Esophagus (tissue), 2 donors: Measurements from ENCODE around the gene PIP5K1C. TPM values are rescaled to one million over a fixed set of nuclear protein-coding genes. Genes with fewer than 3 reads are reported as not detected.

Source experiments
- H3K27ac ChIP-seq, 2 donors: one replicate each; pipeline ENCODE4 v1.5.1; 2013; ENCODE audit warnings: low read depth in 2 of 2, mild to moderate bottlenecking in 2 of 2, inconsistent platforms in 1 of 2, low read length in 1 of 2, moderate library complexity in 1 of 2
- H3K27me3 ChIP-seq, 2 donors: one replicate each; pipeline ENCODE4 v1.6.1; 2013; ENCODE audit warnings: low read length in 2 of 2, control low read depth in 1 of 2, mild to moderate bottlenecking in 1 of 2; ENCODE audit not compliant: insufficient read depth in 2 of 2, control insufficient read depth in 1 of 2
- H3K36me3 ChIP-seq, 2 donors: one replicate each; pipeline ENCODE4 v1.6.1; 2013; ENCODE audit warnings: low read length in 1 of 2; ENCODE audit not compliant: control insufficient read depth in 2 of 2, insufficient read depth in 2 of 2
- H3K4me1 ChIP-seq, 2 donors: one replicate each; pipeline ENCODE4 v1.6.1; 2013; ENCODE audit warnings: low read length in 1 of 2; ENCODE audit not compliant: control insufficient read depth in 2 of 2, insufficient read depth in 2 of 2
- H3K4me3 ChIP-seq, 2 donors: one replicate each; pipeline ENCODE4 v1.5.1; 2013; ENCODE audit warnings: low read length in 2 of 2, mild to moderate bottlenecking in 2 of 2, low read depth in 1 of 2, moderate library complexity in 1 of 2
- H3K9me3 ChIP-seq, 2 donors: one replicate each; pipeline ENCODE4 v1.6.1; 2013; ENCODE audit warnings: mild to moderate bottlenecking in 2 of 2, low read depth in 1 of 2, low read length in 1 of 2, moderate library complexity in 1 of 2; ENCODE audit not compliant: control insufficient read depth in 2 of 2, insufficient read depth in 1 of 2
- WGBS, 2 donors: extraction: QIAGEN DNeasy Blood & Tissue Kit; methylation state at CpG; one replicate each; pipeline ENCODE4 v1.1.7; 2013; 5-methylcytosine and 5-hydroxymethylcytosine counted together
- polyA plus RNA-seq, 2 donors: library from polyadenylated mRNA; stranded (reverse); fragments of 200-250 nt; gene quantifications; one replicate each; pipeline ENCODE4 v1.2.3, GENCODE V29; 2013
- donor health status: healthy with polysubstance abuse.
- donor health status: Bipolar disorder and iron deficiency.

The PIP5K1C gene
- polyA plus RNA-seq, 2 donors, result 10.4 to 18.1 TPM

DNA sequence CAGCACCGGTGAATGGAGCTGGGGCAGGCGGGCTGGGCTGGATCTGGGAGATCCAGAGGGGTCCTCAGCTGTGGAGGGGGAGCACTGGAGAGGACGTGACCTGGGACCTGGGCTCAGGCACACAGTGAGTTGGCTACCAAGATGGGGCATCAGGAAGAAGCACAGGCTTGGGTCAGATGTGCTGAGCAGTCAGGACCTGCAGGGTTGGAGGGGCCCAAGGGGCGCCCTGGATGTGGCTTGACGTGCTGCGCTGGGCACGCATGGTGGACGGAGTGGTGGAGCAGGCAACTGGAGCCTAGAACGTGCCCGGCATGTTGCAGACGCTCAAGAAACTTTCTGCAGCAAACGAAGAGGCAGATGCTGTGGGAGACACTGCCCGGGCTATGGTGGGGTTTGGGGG is 20.7 kb downstream of the PIP5K1C start:
- Histone ChIP-seq H3K4me3 (no peak overlapping the region), H3K4me1 (peaks cover 3 to 5% of the 10 kb centered on the region in 2 donors), H3K9me3 (peaks cover 0 to 5% of the 10 kb centered on the region in 2 donors), H3K27me3 (no peaks in the 10 kb centered on the region), H3K36me3 (peaks cover 0 to 12% of the 10 kb centered on the region in 2 donors), H3K27ac (no peak overlapping the region)
- WGBS, 2 donors, result 94 to 96% methylated on average over 13 of the region's 13 CpGs

DNA sequence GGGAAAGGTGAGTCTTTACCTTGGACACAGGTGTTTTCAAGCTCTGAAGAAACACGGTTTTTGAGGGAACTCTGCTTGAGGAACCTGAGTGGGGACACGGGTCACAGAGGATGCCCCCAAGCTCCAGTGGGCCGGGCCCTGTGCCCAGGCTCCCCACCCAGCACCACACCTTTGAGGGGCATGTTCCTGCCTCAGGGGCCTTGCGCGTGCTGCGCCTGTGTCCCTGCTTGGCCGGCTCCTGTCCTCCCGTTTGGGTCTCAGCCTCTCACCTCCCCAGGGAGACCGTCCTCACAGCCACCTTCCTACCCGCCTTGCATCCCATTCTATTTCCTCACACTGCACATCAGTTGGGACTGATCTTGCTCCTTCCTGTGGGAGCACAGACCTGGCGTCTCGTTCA is 21.1 kb downstream of the PIP5K1C start:
- no peak overlapping the region for H3K4me3 ChIP-seq
- 83 to 90% methylated on average over 12 of the region's 12 CpGs for WGBS, 2 donors
- peaks cover 3 to 5% of the 10 kb centered on the region in 2 donors for H3K4me1 ChIP-seq
- peaks cover 0 to under 1% of the 10 kb centered on the region in 2 donors for H3K9me3 ChIP-seq
- H3K27me3 ChIP-seq, result no peaks in the 10 kb centered on the region
- H3K27ac ChIP-seq, result no peak overlapping the region
- H3K36me3 ChIP-seq, result peaks cover 0 to 7% of the 10 kb centered on the region in 2 donors

DNA sequence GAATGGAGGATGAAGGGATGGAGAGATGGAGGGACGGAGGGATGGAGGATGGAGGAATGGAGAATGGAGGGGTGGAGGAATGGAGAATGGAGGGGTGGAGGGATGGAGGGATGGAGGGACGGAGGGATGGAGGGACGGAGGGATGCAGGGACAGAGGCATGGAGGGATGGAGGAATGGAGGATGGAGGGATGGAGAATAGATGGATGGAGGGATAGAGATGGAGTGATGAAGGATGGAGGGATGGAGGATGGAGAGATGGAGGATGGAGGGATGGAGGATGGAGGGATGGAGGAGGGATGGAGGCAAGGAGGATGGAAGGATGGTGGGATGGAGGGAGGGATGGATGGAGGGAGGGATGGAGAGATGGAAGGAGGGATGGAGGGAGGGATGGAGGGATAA is 22.1 kb downstream of the PIP5K1C start:
- no peak overlapping the region for H3K27ac ChIP-seq
- peaks cover 0 to 1% of the 10 kb centered on the region in 2 donors for H3K4me1 ChIP-seq
- H3K27me3 ChIP-seq, result no peaks in the 10 kb centered on the region
- 95 to 100% methylated on average over 3 of the region's 3 CpGs for WGBS, 2 donors
- peaks cover 0 to 7% of the 10 kb centered on the region in 2 donors for H3K36me3 ChIP-seq
- no peaks in the 10 kb centered on the region for H3K9me3 ChIP-seq
- H3K4me3 ChIP-seq, result no peak overlapping the region

DNA sequence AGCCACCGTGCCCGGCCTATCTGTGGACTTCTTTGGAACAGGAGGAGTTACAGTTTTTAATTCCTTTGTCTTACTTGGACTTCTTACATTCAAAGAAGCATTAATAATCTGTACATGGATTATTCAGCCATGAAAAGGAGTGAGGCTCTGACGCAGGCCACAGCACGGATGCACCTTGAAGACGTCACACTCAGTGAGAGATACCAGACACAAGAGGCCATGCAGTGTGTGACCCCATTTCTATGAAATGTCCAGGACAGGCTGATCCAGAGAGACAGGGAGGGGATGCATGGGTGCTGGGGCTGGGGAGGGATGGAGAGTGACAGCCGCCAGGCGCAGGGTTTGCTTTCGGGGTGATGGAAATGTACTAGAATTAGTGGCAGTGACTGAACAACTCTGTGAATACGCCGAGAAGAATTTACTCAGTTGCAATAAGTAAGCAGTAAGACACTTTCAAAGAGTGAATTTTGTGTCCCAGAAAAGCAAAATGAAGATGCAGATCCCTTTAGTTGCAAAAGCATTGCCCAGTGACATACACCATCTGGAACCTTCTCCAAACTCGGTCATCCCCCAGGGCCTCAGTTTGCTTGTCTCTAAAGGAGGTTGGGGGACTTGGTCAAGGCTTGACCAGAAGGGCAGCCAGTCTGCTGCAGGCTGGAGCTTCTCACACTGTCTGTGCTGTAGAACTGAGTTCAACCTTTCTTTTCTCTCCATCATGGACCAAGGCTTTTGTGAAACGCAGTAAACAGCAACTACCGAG is 25.3 kb downstream of the PIP5K1C start:
- Histone ChIP-seq H3K4me3 (no peak overlapping the region), H3K4me1 (peaks cover 0 to 3% of the 10 kb centered on the region in 2 donors), H3K36me3 (peaks cover 0 to 4% of the 10 kb centered on the region in 2 donors), H3K9me3 (no peaks in the 10 kb centered on the region), H3K27ac (peak overlapping the region in 1 of 2 donors; percentile 20), H3K27me3 (no peaks in the 10 kb centered on the region)
- 85% methylated on average over 13 of the region's 13 CpGs for WGBS, 2 donors

DNA sequence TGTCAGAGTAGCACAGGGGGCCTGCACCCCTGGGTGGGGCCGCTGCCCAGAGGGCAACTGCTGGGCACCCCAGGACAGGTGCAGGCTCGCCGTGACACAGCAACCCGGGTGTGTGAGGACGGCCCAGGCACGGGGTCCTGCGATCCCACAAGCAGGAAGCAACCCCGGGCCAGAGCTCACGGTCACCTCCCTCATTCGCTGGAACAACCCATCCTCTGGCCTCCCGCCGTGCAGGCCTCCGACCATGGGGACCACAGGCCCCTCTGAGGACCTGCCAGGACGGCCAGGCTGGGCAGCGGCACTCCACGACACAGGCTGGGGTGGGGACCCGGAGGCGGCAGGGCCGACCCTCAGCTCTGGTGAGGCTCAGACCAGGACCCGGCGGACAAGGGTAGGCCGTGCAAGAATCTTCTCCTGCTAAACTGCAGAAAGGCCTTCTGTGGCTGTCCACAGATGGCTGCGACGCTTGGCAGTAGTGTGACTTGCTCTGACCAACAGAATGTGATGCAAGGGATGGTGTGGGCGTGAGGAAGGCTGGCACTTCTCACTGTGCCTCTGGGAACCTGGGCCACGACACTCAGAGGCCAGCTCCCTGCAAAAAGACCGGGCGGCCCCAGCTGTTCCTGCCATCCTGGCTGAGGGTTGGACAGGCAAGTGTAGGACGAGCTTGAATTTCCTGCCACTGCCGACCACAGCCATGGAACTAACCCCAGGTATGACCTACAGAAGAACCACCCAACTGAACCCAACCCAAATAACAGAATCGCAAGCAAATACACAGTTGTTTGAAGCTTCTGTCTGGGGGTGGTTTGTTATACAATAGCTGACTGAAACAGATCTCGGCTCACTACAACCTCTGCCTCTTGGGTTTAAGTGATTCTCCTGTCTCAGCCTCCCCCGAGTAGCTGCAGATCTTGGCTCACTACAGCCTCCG is 26.5 kb downstream of the PIP5K1C start:
- Histone ChIP-seq H3K9me3 (no peaks in the 10 kb centered on the region), H3K27me3 (no peaks in the 10 kb centered on the region), H3K4me3 (no peak overlapping the region), H3K27ac (no peak overlapping the region), H3K36me3 (no peaks in the 10 kb centered on the region), H3K4me1 (peaks cover 5 to 8% of the 10 kb centered on the region in 2 donors)
- WGBS, 2 donors, result 89 to 94% methylated on average over 34 of the region's 34 CpGs

DNA sequence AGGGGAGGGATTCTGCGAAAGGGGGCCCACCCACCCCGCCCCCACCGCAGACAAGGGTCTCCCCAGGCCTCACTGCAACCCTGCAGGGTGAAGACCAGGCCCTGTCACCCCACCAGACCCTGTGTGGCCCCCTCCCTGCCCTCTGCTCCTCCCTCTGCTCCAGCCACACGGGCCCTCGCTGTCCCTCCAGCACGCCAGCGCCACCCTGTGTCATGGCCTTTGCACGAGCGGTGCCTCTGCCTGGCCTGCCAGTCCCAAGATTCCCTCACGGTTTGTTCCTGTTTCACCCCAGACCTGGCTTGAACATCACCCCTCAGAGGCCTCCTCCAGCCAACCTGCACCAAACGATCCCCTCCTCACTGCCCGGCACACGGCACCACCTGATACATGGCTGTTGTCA is 27.3 kb downstream of the PIP5K1C start:
- H3K36me3 ChIP-seq, result no peaks in the 10 kb centered on the region
- no peaks in the 10 kb centered on the region for H3K27me3 ChIP-seq
- H3K9me3 ChIP-seq, result no peaks in the 10 kb centered on the region
- H3K27ac ChIP-seq, result peak overlapping the region in 1 of 2 donors; percentile 23
- H3K4me3 ChIP-seq, result no peak overlapping the region
- WGBS, 2 donors, result 91 to 97% methylated on average over 10 to 13 of the region's 13 CpGs
- H3K4me1 ChIP-seq, result peaks cover 5 to 15% of the 10 kb centered on the region in 2 donors

DNA sequence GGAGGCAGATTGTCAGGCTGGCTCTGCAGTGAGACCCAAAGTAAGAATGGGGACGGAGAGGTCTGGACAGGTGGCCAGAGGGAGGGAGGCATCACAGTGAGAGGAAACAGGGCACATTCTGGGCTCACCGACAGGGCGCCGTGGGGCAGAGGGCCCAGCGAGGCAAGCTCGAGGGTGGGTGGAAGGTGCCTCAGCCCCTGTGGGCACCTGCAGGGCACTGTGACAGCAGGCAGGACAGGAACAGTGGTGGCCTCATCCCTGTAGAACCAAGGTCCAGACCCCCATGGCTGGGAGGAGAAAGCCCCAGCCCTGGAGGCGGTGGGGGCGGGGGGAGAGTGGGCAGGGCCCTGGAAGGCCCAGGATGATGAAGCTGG is 27.7 kb downstream of the PIP5K1C start:
- WGBS, 2 donors, result 87 to 96% methylated on average over 8 of the region's 8 CpGs
- H3K27me3 ChIP-seq, result no peaks in the 10 kb centered on the region
- H3K27ac ChIP-seq, result peak overlapping the region; percentile 88 to 97
- H3K9me3 ChIP-seq, result no peaks in the 10 kb centered on the region
- H3K36me3 ChIP-seq, result no peaks in the 10 kb centered on the region
- H3K4me3 ChIP-seq, result no peak overlapping the region
- H3K4me1 ChIP-seq, result peaks cover 5 to 16% of the 10 kb centered on the region in 2 donors

DNA sequence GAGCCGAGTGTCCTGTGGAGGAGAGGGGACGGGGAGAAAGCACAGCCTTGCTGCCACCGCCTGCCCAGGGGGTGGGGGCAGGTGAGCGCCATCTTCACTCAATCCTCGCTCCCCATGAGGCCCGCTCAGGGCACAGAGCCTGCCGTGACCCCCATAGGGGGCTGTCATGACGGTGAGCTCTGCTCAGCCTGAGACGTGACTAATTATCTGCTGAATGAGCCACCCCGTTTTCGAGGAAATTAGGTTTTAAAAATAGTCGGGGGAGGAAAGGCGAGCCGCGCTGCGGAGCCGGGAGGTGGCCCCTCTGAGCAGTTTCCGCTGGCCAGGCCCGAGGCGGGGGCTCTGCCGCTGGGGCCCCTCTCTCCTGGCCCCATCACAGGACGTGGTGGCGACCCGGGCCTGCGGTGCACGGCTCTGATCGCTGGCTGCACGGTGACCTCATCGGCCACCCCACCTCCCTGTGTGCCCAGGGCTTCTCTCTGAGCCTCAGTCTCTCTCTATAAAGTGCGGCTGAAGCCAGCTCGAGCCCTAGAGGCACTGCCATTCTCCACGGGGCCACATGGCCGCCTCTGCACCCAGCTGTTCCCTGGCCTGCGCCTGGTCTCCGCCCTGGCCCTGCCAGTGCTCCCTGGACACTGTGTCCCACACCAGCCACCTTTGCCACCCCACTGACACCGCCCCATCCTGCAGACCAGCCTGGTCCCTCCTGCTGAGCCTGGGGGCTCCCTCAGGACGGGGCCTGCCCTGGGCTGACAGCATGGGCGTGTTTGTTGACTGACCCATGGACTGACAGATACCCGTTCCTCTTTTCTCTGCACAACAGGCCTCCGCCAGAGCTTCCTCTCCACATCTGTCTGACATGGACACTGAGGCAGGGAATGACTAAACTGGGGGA is 28.3 kb downstream of the PIP5K1C start:
- Histone ChIP-seq H3K9me3 (no peaks in the 10 kb centered on the region), H3K27ac (peak overlapping the region; percentile 88 to 97), H3K36me3 (no peaks in the 10 kb centered on the region), H3K4me1 (peaks cover 5 to 16% of the 10 kb centered on the region in 2 donors), H3K4me3 (no peak overlapping the region), H3K27me3 (no peaks in the 10 kb centered on the region)
- WGBS, 2 donors, result 56 to 58% methylated on average over 31 to 40 of the region's 40 CpGs
